ENCODE results near the gene TMUB1. TPM values are rescaled to one million over a fixed set of nuclear protein-coding genes. Genes with fewer than 3 reads are reported as not detected.

Gene TMUB1
- total and polyA plus RNA-seq, 9 of the 15 experiments (the other 6 are each of a cell fraction or from before 2014, with no cell fraction given), result 0.14 to 241 (median 74.1) TPM

- TF ChIP-seq ZBTB34 (CRISPR knock-in tag; IDR thresholded peaks at IDR 0.05) (no peak), ARNT (IDR thresholded peaks at IDR 0.05) (no peak), MIER1 (IDR thresholded peaks at IDR 0.05; ENCODE audit: low read depth) (no peak)
Measured at GRCh38 chr7:151110236-151110940, 27.1 kb upstream of the TMUB1 start (continued).

- peak; percentile 75 for FAIRE-seq
- TF ChIP-seq PHB2 (IDR thresholded peaks at IDR 0.05; ENCODE audit: low read depth) (0 out of 2 replicates have a peak, but pooled peaks have one; percentile 45), SMARCA4 (IDR thresholded peaks at IDR 0.05) (peak; percentile 74; the same call in 1 of the 2 replicates), ARNT (IDR thresholded peaks at IDR 0.05) (peak in 1 of 2 experiments; percentile 68; a peak in 1 of 4 replicates), ZNF140 (CRISPR knock-in tag; IDR thresholded peaks at IDR 0.05) (no peak), KLF13 (tag; IDR thresholded peaks at IDR 0.05; ENCODE audit: borderline replicate concordance, low read depth) (peak; percentile 72; the same call in 1 of the 2 replicates), RBM39 (optimal IDR thresholded peaks at IDR 0.05; ENCODE audit: low read depth, low read length) (no peak), ZEB2 (IDR thresholded peaks at IDR 0.05) (0 out of 2 replicates have a peak, but pooled peaks have one; percentile 39), ZFP1 (CRISPR knock-in tag; IDR thresholded peaks at IDR 0.05) (no peak), NR2C1 (IDR thresholded peaks at IDR 0.05) (no peak), NR2C1 (tag; IDR thresholded peaks at IDR 0.05) (no peak), AFF1 (IDR thresholded peaks at IDR 0.05; ENCODE audit: low read depth in 1 of 2, partially characterized antibody in 2 of 2) (peak in 1 of 2 experiments; percentile 47)
Measured at GRCh38 chr7:151109094-151110048, 26.1 kb upstream of the TMUB1 start.

More at GRCh38 chr7:151109094-151110048, 26.1 kb upstream of the TMUB1 start:
- peaks cover 64% of the 10 kb centered on the region for H4K20me1 ChIP-seq (replicated peaks; ENCODE audit: control insufficient read depth, insufficient read depth, low read length)
- peaks cover 92% of the 10 kb centered on the region for H3K79me2 ChIP-seq (ENCODE audit: control insufficient read depth, insufficient read depth, low read length)
- H3K36me3 ChIP-seq (ENCODE audit: control insufficient read depth, insufficient read depth, low read length), result peaks cover 51% of the 10 kb centered on the region; the same call in 2 of the 3 replicates
- H2AFZ ChIP-seq (ENCODE audit: low read depth, low read length), result no peak overlapping the region
- intact Hi-C loops (cut with micrococcal nuclease) (loop anchor here (2.0 to 5.0 kb wide), 4 partner anchors 19 to 212 kb away; no protein-coding TSS in a partner anchor), in situ Hi-C loops (cut with MboI) (no loop called here)
- peak overlapping the region; percentile 1; the same call in 1 of the 2 replicates for H3K4me2 ChIP-seq (ENCODE audit: insufficient read depth, low read length)
- peak overlapping the region in 1 of 2 experiments; percentile 74; a peak in 1 of 4 replicates for H3K9ac ChIP-seq (ENCODE audit: insufficient read depth in 1 of 2, low read depth in 2 of 2, low read length in 2 of 2)
- peaks cover 19% of the 10 kb centered on the region for H3K9me1 ChIP-seq (ENCODE audit: control insufficient read depth, insufficient read depth, low read length)
- ATAC-seq (peak; percentile 76), DNase-seq (ENCODE audit: extremely low read depth in 1 of 4, low spot score in 3 of 4) (peak; percentile 80 to 90 (median 86))
- no TSS peak for BruUV-seq (replicated peaks)
- peaks cover 50 to 69% of the 10 kb centered on the region in 2 experiments for H3K4me1 ChIP-seq (replicated peaks in 1 of 2; ENCODE audit: control insufficient read depth in 2 of 2, insufficient read depth in 2 of 2, low read length in 2 of 2)
- 37% methylated on average over 15 of the region's 15 CpGs for WGBS (ENCODE audit: insufficient coverage, low coverage, missing lambda C conversion rate)
- H3K4me3 ChIP-seq, result no peak overlapping the region
- peak overlapping the region; percentile 38; the same call in 2 of the 3 replicates for H3K27ac ChIP-seq (ENCODE audit: extremely low read depth, low read depth, low read length)
- ChIA-PET CTCF (ENCODE audit: low intra/inter-chr PET ratio) (interaction anchor here (0.5 to 2.8 kb wide), 8 partner anchors 22 to 331 kb away, joined by 3 to 33 read pairs (median 4); partner anchors contain the start of gene ABCB8), POLR2A (interaction anchor here (0.7 to 1.7 kb wide), 9 partner anchors 14 to 127 kb away, joined by 3 to 5 read pairs (median 3); partner anchors contain the start of gene FASTK)
- no peaks in the 10 kb centered on the region for H3K27me3 ChIP-seq (ENCODE audit: control insufficient read depth in 2 of 2, insufficient read depth in 2 of 2, low read length in 2 of 2)
- no peaks in the 10 kb centered on the region for H3K9me3 ChIP-seq (replicated peaks; ENCODE audit: control insufficient read depth, insufficient read depth, low read depth, low read length)

Data from K562 (cell line).